GM12874 (cell line): Measurements from ENCODE around the gene TOR3A.

ENCODE experiments used
- CTCF ChIP-seq: IDR thresholded peaks from 2 replicates; pipeline ENCODE4 v1.5.1; 2011; ENCODE audit warnings: low read depth, mild to moderate bottlenecking, control low read depth, low read length, moderate library complexity; ENCODE audit not compliant: insufficient read depth

The TOR3A gene

GRCh38 chr1:179043907-179044306, 38.0 kb upstream of the TOR3A start:
- no peak for TF ChIP-seq CTCF

GRCh38 chr1:179046808-179047635, 34.8 kb upstream of the TOR3A start:
- no peak for TF ChIP-seq CTCF

GRCh38 chr1:179047636-179047997, 34.3 kb upstream of the TOR3A start:
- TF ChIP-seq CTCF: no peak

- no peak for TF ChIP-seq CTCF
These were observed 33.3 kb upstream of the TOR3A start for GRCh38 chr1:179048339-179049124.

GRCh38 chr1:179052776-179053175, 29.1 kb upstream of the TOR3A start:
- TF ChIP-seq CTCF: no peak

- no peak for TF ChIP-seq CTCF
These were observed 28.4 kb upstream of the TOR3A start for GRCh38 chr1:179053486-179053885.

- TF ChIP-seq CTCF: no peak
These were observed 25.9 kb upstream of the TOR3A start for GRCh38 chr1:179055937-179056336.
